GM13977 (cell line): Measurements from ENCODE around the gene SLC16A4.
"Not testable (repeated sequence)": the region's sequence is repeated elsewhere in the genome, so short reads cannot be mapped to it uniquely, and the experiment has no call there.

Source experiments
- DNase-seq: peaks from one replicate; pipeline ENCODE4 v3.0.0; 2012; ENCODE audit warnings: low spot score
- CTCF ChIP-seq: IDR thresholded peaks from 2 replicates; pipeline ENCODE4 v1.5.1; 2012; ENCODE audit warnings: mild to moderate bottlenecking, control low read depth; ENCODE audit not compliant: insufficient read depth; ENCODE audit errors: extremely low read depth, missing control alignments
- in situ Hi-C: fragments of 300-500 bp; cut with MboI; formaldehyde crosslinking; loops from one replicate; pipeline ENCODE4 v1.12.0; 2022; ENCODE audit warnings: low sequenced_read_pairs, low pct_unique_long_range_greater_than_20kb, mixed read lengths, inconsistent platforms; ENCODE audit not compliant: unreplicated experiment

SLC16A4 gene

GRCh38 chr1:110390692-110391245 is at the start of gene SLC16A4:
Gene SLC16A4, minus strand, starts transcription at chr1:110391026. Its CDS starts 1,703 bp downstream, at chr1:110389323.
- in situ Hi-C loops: no loop called here
- TF ChIP-seq CTCF: no peak
- no peak for DNase-seq

DNA sequence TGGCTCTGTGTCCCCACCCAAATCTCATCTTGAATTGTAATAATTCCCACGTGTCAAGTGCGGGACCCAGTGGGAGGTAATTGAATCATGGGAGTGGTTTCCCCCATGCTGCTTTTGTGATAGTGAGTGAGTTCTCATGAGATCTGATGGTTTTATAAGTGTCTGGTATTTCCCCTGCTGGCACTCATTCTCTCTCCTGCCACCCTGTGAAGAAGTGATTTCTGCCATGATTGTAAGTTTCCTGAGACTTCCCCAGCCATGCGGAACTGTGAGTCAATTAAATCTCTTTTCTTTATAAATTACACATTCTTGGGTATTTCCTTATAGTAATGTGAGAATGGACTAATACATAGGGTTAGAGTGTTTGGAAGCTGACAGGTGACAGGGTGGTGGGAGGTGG is 49.0 kb upstream of the SLC16A4 start:
- in situ Hi-C loops, DNase-seq: not testable (repeated sequence)

- no peak for TF ChIP-seq CTCF
- in situ Hi-C loops: no loop called here
- DNase-seq: no peak
These were observed 48.1 kb upstream of the SLC16A4 start for GRCh38 chr1:110438893-110439292.

- in situ Hi-C loops, DNase-seq: not testable (repeated sequence)
These were observed 46.9 kb upstream of the SLC16A4 start for GRCh38 chr1:110437645-110438299.

DNA sequence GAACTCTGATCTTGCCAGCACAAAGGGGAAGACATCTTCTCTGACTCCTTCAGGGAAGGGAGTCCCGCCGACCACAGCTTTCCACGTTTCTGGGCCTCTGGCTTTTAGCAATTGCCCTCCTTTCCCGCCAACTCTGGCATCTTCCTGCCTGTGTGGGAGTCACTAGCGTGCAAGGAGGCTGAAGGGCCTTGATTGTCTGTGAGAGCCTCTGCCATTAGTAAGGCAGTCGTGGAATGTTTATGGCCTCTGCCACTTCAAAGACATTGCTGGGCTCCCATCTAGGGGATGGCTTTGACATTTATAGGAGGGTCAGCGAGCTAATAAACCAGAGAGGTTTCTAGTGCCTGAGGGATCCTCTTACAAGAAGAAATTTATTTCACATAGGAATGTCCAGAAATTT is 45.8 kb upstream of the SLC16A4 start:
- TF ChIP-seq CTCF: no peak
- no peak for DNase-seq
- in situ Hi-C loops: no loop called here

DNA sequence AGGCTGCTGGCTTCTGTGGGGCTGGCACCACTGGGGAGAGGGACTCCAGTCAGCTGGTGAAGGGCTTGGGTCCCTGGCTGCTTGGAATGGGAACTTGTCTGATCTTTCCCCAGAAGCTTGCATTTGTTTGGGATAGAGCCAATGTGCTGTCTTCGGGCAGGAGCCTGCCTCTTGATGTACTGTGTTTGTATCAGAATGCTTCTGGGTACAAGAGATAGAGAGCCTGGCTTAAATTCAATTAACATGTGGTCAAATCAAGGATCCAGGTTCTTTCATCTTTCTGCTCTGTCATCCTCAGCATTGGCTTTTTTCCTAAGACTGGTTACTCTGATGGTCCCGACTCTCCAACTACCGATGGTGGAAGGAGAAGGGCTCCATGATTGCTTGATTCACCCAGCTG is 44.1 kb upstream of the SLC16A4 start:
- TF ChIP-seq CTCF: no peak
- no peak for DNase-seq
- in situ Hi-C loops: no loop called here

GRCh38 chr1:110433803-110434202 is 43.0 kb upstream of the SLC16A4 start:
- TF ChIP-seq CTCF: no peak
- in situ Hi-C loops: no loop called here
- DNase-seq: no peak

DNA sequence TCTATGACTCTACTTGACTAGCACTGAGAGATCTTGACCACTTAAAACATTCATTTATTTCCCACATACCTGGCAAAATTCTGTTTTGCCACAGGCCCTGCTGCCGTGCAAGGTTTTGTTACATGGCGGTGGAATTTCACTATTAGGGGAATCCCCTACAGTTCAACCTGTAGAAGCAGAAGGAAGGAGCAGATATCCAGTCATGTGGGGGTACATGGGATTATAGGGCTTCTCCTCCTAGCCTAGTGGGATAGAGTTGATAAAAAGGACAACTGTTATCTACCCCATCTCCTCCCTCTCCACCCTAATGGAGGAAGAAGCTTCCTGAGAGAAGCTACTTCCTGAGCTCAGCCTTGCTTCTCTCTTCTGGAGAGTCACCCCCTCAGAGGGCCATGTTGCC is 42.4 kb upstream of the SLC16A4 start:
- TF ChIP-seq CTCF: no peak
- in situ Hi-C loops: no loop called here
- no peak for DNase-seq
